Bone marrow (tissue), 2 donors: ENCODE measurements around the gene ATP9B.
"Not testable (repeated sequence)": the region's sequence is repeated elsewhere in the genome, so short reads cannot be mapped to it uniquely, and the experiment has no call there.

ENCODE experiments used
- DNase-seq, 2 donors: peaks; one replicate each; lab custom pipeline; 2025; lab: John Stamatoyannopoulos, UW

The ATP9B gene

GRCh38 chr18:79071037-79071436, 1.8 kb downstream of the ATP9B start:
- no peak for DNase-seq

DNA sequence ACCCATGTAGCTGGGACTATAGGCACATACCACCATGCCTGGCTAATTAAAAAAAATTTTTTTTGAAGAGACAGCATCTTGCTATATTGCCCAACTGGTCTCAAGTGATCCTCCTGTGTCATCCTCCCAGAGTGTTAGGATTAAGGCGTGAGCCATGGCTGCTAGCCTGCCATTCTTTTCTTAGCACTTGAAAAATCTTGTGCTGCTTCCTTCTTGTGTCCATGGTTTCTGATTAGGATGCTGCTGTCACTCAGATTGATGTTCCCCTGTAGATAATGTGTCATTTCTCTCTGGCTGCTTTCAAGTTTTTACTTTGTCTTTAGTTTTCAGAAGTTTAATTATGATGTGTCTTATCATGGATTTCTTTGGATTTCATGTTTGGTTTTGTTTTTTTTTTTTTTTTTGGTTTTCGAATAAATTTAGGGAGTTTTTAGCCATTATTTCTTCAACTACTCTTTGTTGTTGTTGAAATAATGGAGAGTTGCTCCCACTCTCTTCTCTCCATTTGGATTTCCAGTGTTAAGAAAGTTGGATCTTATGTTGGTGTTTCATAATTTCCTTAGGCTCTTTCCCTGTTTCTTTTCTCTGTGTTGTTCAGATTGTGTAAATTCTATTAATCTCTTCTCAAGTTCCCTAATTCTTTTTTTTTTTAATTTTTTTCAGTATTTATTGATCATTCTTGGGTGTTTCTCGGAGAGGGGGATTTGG, 2.5 kb downstream of the ATP9B start:
- DNase-seq = peak in 1 of 2 donors; percentile 4

GRCh38 chr18:79072655-79073054, 3.5 kb downstream of the ATP9B start:
- not testable (repeated sequence) for DNase-seq

- no peak for DNase-seq
Measured at GRCh38 chr18:79077181-79077580, 8.0 kb downstream of the ATP9B start.

- DNase-seq = not testable (repeated sequence)
Measured at GRCh38 chr18:79078791-79079190, 9.6 kb downstream of the ATP9B start.

GRCh38 chr18:79092874-79093273, 23.7 kb downstream of the ATP9B start:
- DNase-seq = no peak

DNA sequence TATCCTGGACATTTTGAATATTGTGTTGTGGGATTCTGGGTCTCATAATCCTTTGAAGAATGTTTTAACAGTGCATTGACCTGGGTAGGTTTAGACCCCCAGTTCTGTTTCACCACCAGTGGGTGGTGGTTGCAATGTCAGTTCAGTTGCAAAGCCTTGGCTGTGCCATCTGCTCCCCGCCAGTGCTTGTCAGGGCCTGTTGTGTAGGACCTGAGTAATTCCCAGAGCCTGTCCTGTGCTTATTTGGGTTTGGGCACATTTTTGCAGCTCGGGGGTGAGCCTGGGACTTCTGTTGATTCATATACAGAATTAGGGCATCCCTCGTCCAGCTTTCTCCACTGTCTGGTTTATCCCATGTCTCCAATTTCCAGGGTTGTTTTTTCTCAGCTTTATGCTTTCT, 24.8 kb downstream of the ATP9B start:
- no peak for DNase-seq

DNA sequence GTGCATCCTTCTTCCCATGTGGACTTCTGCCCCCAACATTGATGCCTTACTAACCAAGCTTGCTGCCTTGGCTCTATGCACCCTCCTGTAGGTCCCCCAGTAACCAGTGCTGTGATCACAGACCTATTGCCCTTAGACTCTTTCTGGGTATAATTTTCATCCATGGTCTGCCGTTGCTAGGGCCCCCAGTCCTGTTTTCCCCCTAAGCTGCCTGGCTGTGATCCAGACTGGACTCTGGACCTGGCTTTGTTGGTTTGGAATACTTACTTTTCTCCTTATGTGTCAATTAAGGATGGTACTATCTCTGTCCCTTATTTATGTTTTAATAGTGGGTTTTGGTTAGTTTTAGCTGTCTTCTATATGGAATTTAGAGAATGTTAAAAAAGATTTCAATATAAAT, 26.0 kb downstream of the ATP9B start:
- DNase-seq = no peak

- no peak for DNase-seq
Measured at GRCh38 chr18:79100944-79101343, 31.8 kb downstream of the ATP9B start.

GRCh38 chr18:79102886-79103285, 33.7 kb downstream of the ATP9B start:
- DNase-seq = no peak

DNA sequence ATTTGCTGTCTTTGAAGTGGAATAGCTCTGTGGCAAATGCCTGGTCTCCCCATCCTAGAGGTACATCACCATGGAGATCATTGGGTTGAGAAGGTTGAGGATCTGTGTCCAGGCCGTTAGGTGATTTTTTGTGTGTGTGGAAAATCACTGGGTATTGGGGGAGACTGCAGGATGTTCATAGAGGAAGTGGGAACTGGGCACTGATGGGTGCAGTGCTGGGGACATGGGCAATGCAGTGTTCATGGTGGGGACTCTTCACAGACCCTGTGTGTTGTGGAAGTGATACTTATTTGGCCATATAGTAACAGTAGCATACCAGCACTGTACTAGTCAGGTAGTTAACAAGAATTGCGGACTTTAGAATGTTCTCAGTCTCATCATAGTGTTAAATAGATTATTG, 34.9 kb downstream of the ATP9B start:
- DNase-seq = no peak

GRCh38 chr18:79105455-79105854, 36.3 kb downstream of the ATP9B start:
- DNase-seq = no peak

DNA sequence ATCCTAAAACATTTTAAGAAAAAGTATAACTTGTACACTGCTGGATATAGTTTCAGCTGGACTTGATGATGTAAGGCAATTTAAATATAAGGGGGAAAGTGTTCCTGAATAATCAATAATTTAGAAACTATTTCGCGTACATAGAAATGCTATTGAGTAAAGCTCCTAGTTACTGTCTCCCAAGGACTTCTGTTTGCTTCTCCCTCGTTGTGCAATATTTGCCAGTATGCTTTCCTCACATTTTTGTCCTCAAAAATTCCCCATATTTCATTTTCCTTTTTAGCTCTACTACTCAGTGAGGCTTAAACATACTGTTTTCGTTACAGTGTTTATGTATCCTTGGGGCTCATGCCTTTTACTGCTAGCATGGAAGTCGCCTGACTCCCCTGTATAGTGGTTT, 36.9 kb downstream of the ATP9B start:
- no peak for DNase-seq

- DNase-seq = no peak
Measured at GRCh38 chr18:79107886-79108285, 38.7 kb downstream of the ATP9B start.

DNA sequence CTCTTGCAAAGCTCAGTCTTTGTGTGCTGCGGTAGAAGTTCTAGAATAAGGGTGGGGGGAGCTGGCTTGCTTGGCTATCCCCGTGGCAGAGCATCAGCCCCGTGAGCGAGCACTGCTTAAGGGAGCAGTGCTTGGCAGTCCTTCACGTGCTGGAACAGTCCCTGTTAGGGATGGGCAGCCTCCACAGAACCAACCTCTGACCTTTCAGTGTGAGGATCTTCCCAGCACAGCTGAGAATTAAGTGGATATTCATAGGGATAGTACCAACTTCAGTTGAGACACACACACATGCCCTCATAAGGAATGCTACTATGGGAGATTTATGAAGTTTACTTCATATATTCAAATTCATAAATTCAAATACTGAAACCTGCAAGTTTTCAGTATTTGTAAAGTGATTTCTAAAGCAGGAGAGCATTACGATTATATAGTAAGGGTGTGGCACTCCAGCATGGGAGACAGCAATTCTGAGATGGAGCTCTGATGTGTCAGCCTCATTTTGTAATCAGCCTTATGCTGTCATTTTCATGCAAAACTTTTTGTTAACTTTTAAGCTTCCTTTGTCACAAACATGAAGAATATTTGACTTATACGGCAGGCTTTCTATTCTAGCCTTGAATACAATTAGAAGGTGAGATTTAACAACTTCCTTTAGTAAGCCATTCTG, 39.5 kb downstream of the ATP9B start:
- no peak for DNase-seq

DNA sequence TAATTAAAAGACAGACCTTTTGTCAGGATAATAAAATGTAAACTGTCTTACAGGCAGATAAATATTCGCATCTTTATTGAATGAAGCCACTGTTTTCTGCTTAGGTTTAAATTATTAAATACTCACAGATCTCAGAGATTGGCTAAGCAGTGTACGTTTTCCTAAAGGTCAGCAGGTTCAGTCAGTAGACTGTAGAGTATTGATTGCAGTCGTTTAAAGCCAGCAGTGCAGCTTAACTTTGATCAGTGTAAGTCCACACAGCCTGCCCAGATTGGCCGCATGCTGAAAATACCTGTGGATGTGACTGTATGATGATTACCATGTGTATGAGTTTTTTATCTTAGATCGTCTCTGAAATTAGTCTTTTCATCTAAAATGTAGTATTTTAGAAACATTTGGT, 42.3 kb downstream of the ATP9B start:
- no peak for DNase-seq

GRCh38 chr18:79117385-79117784, 48.2 kb downstream of the ATP9B start:
- no peak for DNase-seq

DNA sequence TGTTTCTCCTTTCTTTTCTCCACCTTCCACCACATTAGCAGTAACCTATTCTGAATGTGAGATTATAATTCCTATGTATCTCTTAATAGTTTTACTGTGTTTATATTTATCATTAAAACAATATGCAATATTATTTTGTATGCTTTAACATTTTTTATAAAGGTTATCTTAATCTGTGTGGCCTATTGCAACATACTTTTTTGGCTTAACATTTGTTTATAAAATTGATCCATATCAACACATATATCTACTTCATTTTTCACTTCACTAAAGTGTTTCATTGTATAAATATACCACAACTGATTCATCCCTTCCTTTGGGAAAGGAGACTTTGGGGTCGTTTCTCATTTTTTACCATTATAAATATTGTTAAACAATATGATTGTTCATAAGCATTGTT, 48.6 kb downstream of the ATP9B start:
- DNase-seq = no peak

- DNase-seq = no peak
Measured at GRCh38 chr18:79118797-79119196, 49.6 kb downstream of the ATP9B start.

DNA sequence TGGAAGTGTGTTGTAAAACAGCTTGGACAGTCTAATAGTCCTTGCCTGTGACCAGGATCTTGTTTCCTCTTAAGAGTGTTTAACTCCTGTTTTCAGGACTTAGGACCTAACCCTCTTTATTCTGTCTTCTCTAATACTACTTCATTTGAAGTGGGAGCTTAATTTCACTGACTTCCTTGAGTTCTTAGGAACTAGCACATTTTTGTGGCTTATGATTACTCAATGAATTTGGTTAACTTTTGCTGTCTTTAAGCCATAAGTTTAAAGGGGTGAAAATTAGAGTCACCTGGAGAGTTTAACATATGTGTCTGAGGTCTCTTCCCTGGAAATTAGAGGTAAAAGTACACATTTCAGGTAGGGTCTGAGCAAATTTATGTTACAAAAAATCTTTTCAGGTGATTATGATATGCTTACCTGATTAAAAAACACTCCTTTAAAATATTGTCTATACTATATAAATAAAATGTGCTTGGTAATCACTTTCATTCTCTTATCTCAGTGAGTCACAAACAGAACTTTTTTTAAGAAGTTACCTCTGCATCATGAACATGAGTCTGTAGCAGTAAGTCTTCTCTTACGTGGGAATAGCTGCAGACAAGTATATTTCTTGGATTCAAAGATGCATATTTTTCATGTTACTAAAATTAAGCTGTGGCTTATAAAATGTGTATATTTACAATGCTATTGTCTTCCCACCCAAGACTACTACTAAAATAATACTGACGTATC, 52.7 kb downstream of the ATP9B start:
- no peak for DNase-seq

DNA sequence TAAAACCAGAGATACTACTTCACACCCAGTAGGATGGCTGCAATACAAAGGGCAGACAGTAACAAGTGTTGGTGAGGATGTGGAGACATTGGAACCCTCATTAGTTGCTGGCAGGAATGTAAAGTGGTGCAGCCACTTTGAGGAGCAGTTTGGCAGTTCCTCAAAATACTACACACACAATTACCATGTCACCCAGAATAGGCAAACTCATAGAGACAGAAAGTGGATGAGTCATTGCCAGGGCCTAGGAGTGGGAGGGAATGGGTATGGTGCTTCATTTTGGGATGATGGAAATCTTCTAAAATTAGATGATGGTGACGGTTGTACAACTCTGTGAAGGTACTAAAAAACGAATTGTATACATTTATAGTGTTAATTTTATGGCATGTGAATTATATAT, 54.8 kb downstream of the ATP9B start:
- peak in 1 of 2 donors; percentile 8 for DNase-seq

- DNase-seq = no peak
Measured at GRCh38 chr18:79129120-79129519, 59.9 kb downstream of the ATP9B start.

DNA sequence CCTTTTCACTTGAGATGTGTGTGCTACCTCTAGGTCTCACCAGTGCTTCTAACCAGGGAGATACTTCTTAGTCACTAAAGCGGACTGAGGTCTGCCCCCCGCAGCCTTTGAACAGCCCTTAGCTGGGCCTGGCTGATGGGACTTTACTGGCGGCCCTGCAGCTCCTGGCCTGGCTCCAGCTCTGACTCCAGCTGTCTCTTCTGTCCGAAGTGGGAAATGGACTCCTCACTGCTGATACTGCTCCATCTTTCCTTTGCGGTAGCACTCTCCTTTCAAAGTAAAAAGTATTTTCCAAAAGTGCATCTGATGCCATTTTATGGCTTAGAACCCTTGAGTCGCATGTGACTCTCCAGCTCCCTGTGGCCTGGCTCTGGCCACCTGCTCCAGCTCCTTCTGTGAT, 64.5 kb downstream of the ATP9B start:
- DNase-seq = no peak
